Prostate gland (tissue), 2 donors: ENCODE results near the gene TSGA10. TPM values are rescaled to one million over a fixed set of nuclear protein-coding genes. Genes with fewer than 3 reads are reported as not detected.
"Not testable (repeated sequence)": the region's sequence is repeated elsewhere in the genome, so short reads cannot be mapped to it uniquely, and the experiment has no call there.

Source experiments
- DNase-seq: peaks from one replicate; pipeline ENCODE4 v3.0.0-alpha.2; 2019; ENCODE audit warnings: low spot score
- H3K27ac ChIP-seq, 2 donors: fragments of 200-600 bp; sonication (generic); 2 replicates each; pipeline ENCODE4 v1.5.1; 2017 to 2019
- H3K27me3 ChIP-seq: fragments of 200-600 bp; sonication (generic); replicated peaks from 2 replicates; pipeline ENCODE4 v1.5.1; 2019; ENCODE audit not compliant: insufficient read depth
- H3K36me3 ChIP-seq, 2 donors: fragments of 200-600 bp; sonication (generic); 1 replicate in 1 of 2; 2 replicates in 1 of 2; pipeline versions ENCODE4 v1.5.1 to v1.8.1; 2017 to 2019
- H3K4me1 ChIP-seq: fragments of 200-600 bp; sonication (generic); replicated peaks from 2 replicates; pipeline ENCODE4 v1.5.1; 2019
- H3K4me3 ChIP-seq, 2 donors: fragments of 200-600 bp; sonication (generic); 2 replicates each; pipeline ENCODE4 v1.5.1; 2017 to 2019
- H3K9me3 ChIP-seq: fragments of 200-600 bp; sonication (generic); 2 replicates; pipeline ENCODE4 v1.5.1; 2017
- CTCF ChIP-seq, 4 experiments: fragments of 200-600 bp in 2 of 4; fragments of 450-650 bp in 2 of 4; sonication (generic) in 2 of 4; IDR thresholded peaks; 1 replicate in 3 of 4; 2 replicates in 1 of 4; pipeline ENCODE4 v1.5.1; 2016 to 2019; ENCODE audit warnings: antibody characterized with exemption in 4 of 4, mild to moderate bottlenecking in 2 of 4, moderate library complexity in 2 of 4
- POLR2A ChIP-seq: fragments of 450-650 bp; IDR thresholded peaks from one replicate; pipeline ENCODE4 v1.6.1; 2016; ENCODE audit warnings: antibody characterized with exemption, mild to moderate bottlenecking
- POLR2AphosphoS5 ChIP-seq: sonication (generic); formaldehyde crosslinking; IDR thresholded peaks from one replicate; pipeline ENCODE4 v1.6.1; 2017; ENCODE audit warnings: antibody characterized with exemption
- WGBS: methylation state at CpG from one replicate; pipeline ENCODE4 v1.1.5; 2018; 5-methylcytosine and 5-hydroxymethylcytosine counted together
- intact Hi-C: fragments of 100-400 bp; cut with DNase I; formaldehyde crosslinking; loops from one replicate; pipeline ENCODE4 v1.14.2; 2022
- total RNA-seq, 2 donors: library from RNA; depleted of rRNA; stranded (reverse); fragments of >200 nt; gene quantifications; one replicate each; pipeline ENCODE4 v1.1.0, GENCODE V29; 2016

TSGA10 gene
- total RNA-seq, 2 donors from 2014 or later, result 19.0 to 26.5 TPM

- H3K4me3 ChIP-seq, result no peak overlapping the region
- no peaks in the 10 kb centered on the region for H3K27me3 ChIP-seq
- no peaks in the 10 kb centered on the region for H3K4me1 ChIP-seq
- TF ChIP-seq POLR2A (no peak), POLR2AphosphoS5 (no peak), CTCF (IDR thresholded peaks at IDR 0.05) (no peak)
- no peaks in the 10 kb centered on the region for H3K9me3 ChIP-seq
- intact Hi-C loops, result no loop called here
- H3K27ac ChIP-seq, result no peak overlapping the region
- H3K36me3 ChIP-seq, result no peaks in the 10 kb centered on the region
- 81% methylated on average over 3 of the region's 3 CpGs for WGBS
- no peak for DNase-seq
These were observed 86.7 kb downstream of the TSGA10 start for GRCh38 chr2:99067871-99068625.

- DNase-seq, result no peak
- no peak for TF ChIP-seq POLR2A
- peak; percentile 12 for TF ChIP-seq POLR2AphosphoS5
- peak in 2 of 4 experiments; percentile 49 to 68 for TF ChIP-seq CTCF (IDR thresholded peaks at IDR 0.05)
- H3K27me3 ChIP-seq, result no peaks in the 10 kb centered on the region
- no peak overlapping the region for H3K4me3 ChIP-seq
- intact Hi-C loops, result no loop called here
- 36% methylated on average over 3 of the region's 3 CpGs for WGBS
- H3K4me1 ChIP-seq, result no peaks in the 10 kb centered on the region
- no peaks in the 10 kb centered on the region for H3K9me3 ChIP-seq
- H3K36me3 ChIP-seq, result no peaks in the 10 kb centered on the region
- peak overlapping the region; percentile 35 to 39 for H3K27ac ChIP-seq
These were observed 88.4 kb downstream of the TSGA10 start for GRCh38 chr2:99066075-99066958.

- WGBS, result 95% methylated on average over 6 of the region's 6 CpGs
- intact Hi-C loops, H3K27ac ChIP-seq, H3K27me3 ChIP-seq, H3K4me1 ChIP-seq, H3K9me3 ChIP-seq, H3K4me3 ChIP-seq, DNase-seq, H3K36me3 ChIP-seq: not testable (repeated sequence)
These were observed 105.6 kb downstream of the TSGA10 start for GRCh38 chr2:99049187-99049586.

- 82% methylated on average over 2 of the region's 2 CpGs for WGBS
These were observed 113.9 kb downstream of the TSGA10 start for GRCh38 chr2:99040736-99041300.

GRCh38 chr2:99035920-99036319, 118.8 kb downstream of the TSGA10 start:
- TF ChIP-seq POLR2AphosphoS5 (no peak), CTCF (IDR thresholded peaks at IDR 0.05) (no peak), POLR2A (no peak)
- 73% methylated on average over 1 of the region's 1 CpG for WGBS
- Histone ChIP-seq H3K27me3 (no peaks in the 10 kb centered on the region), H3K9me3 (no peaks in the 10 kb centered on the region), H3K4me3 (no peak overlapping the region), H3K4me1 (no peaks in the 10 kb centered on the region), H3K36me3 (no peaks in the 10 kb centered on the region), H3K27ac (no peak overlapping the region)
- DNase-seq, result no peak
- intact Hi-C loops, result no loop called here

More at GRCh38 chr2:99040736-99041300, 113.9 kb downstream of the TSGA10 start:
- H3K36me3 ChIP-seq, DNase-seq, H3K4me3 ChIP-seq, H3K4me1 ChIP-seq, H3K27ac ChIP-seq, H3K27me3 ChIP-seq, intact Hi-C loops, H3K9me3 ChIP-seq: not testable (repeated sequence)
